GM18519 (cell line): ENCODE results near the gene TRIM32.

Source experiments
- ATAC-seq: cut with Tn5 transposase; IDR thresholded peaks from one replicate; pipeline ENCODE4 v1.9.1; 2021; ENCODE audit warnings: mild to moderate bottlenecking, moderate library complexity; ENCODE audit not compliant: unreplicated experiment, low FRiP score

TRIM32 gene

DNA sequence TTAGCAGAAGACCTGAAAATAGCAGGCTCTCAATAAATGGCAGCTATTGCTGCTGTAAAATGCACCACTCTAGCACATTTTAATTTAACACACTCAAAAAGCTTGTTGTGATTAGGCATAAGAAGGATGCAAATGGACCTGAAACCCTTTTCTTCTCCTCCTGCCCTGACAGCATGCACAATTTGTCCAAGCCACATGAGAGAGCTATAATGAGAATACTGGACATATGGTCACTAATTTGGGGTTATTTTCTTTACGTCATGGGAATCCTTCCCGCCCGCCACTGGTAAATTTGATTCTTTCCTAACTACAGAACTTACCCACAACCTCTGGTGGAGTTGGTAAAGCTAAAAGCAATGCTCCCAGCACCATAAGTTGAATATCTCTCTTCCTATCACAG lies 62.1 kb downstream of the TRIM32 start:
- ATAC-seq, result no peak

DNA sequence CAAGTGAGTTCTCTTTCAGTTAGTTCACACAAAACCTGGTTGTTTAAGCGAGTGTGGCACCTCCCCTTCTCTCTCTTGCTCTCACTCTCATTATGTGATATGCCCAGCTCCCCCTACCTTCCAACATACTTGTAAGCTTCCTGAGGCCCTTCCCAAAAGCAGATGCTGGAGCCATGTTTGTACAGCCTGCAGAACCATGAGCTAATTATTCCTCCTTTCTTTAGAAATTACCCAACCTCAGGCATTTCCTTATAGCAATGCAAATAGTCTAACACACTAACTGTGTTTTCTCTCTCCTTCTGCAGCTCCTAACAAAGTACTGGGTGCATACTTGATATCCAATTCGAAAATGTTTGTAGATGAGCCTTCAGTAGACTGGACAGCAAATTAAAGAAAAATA lies 62.7 kb downstream of the TRIM32 start:
- no peak for ATAC-seq

DNA sequence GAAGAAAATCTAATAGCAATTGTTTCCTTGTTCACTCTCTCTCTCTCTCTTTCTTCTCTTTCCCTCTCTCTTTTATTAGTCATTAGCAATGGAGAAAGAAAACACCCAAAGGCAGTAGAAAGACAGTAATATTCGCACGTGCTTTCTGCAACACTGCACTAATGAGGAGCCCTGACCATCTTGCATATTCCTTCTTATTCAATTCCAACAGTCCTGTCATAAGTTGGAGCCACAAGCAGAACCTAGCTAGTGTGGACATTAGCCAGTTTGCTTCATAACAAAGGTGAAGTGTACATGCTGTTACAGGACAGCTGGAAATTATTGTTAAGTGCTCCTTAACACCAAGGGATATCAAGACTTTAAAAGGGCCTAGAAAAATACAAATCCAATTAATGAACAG lies 63.4 kb downstream of the TRIM32 start:
- no peak for ATAC-seq
